ENCODE results near the gene RPP14.

Gene RPP14

GRCh38 chr3:58324391-58325390 lies 18.6 kb downstream of the RPP14 start:
- DNase-seq, result no peak

DNA sequence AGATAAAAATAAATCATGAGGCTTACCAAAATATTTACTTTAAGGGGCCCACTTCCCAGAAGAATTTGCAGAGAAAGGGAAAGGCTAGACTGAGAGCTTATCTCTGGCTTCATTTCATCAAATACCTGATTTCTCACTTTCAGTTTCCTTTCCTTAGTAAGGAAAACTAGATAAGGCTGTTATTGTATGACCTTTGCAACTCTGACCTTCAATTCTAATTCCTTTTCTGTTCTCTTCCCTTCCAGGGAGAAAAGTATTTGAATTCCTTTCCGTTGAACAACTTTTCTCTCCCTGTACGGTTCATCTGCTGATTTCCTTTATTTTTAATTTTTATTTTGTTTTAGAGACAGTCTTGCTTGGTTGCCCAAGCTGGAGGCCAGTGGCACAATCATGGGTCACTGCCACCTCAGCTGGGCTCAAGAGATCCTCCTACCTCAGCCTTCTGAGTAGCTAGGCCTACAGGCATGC lies 19.5 kb downstream of the RPP14 start:
- TF ChIP-seq CTCF (IDR thresholded peaks at IDR 0.05; ENCODE audit: low read depth, low read length), result no peak
- no peaks in the 10 kb centered on the region for H3K27me3 ChIP-seq (ENCODE audit: insufficient read depth, low read depth, severe bottlenecking)
- DNase-seq, result no peak
- H3K36me3 ChIP-seq, result no peaks in the 10 kb centered on the region
- H3K9me3 ChIP-seq (ENCODE audit: severe bottlenecking), result no peaks in the 10 kb centered on the region
- H3K27ac ChIP-seq, result no peak overlapping the region
- H3K4me3 ChIP-seq (ENCODE audit: low read depth, low read length), result no peak overlapping the region

More at GRCh38 chr3:58324391-58325390, 18.6 kb downstream of the RPP14 start:
- TF ChIP-seq CTCF (IDR thresholded peaks at IDR 0.05; ENCODE audit: low read depth, low read length), result no peak
- Histone ChIP-seq H3K27me3 (ENCODE audit: insufficient read depth, low read depth, severe bottlenecking) (no peaks in the 10 kb centered on the region), H3K9me3 (ENCODE audit: severe bottlenecking) (no peaks in the 10 kb centered on the region), H3K36me3 (peaks cover 2% of the 10 kb centered on the region; the same call in 1 of the 2 replicates), H3K27ac (no peak overlapping the region), H3K4me3 (ENCODE audit: low read depth, low read length) (no peak overlapping the region)

GRCh38 chr3:58326267-58326900 lies 20.3 kb downstream of the RPP14 start:
- Histone ChIP-seq H3K36me3 (no peaks in the 10 kb centered on the region), H3K27me3 (ENCODE audit: insufficient read depth, low read depth, severe bottlenecking) (no peaks in the 10 kb centered on the region), H3K27ac (no peak overlapping the region), H3K4me3 (ENCODE audit: low read depth, low read length) (no peak overlapping the region), H3K9me3 (ENCODE audit: severe bottlenecking) (no peaks in the 10 kb centered on the region)
- no peak for TF ChIP-seq CTCF (IDR thresholded peaks at IDR 0.05; ENCODE audit: low read depth, low read length)
- DNase-seq, result no peak

- Histone ChIP-seq H3K36me3 (no peaks in the 10 kb centered on the region), H3K4me3 (ENCODE audit: low read depth, low read length) (no peak overlapping the region), H3K27me3 (ENCODE audit: insufficient read depth, low read depth, severe bottlenecking) (no peaks in the 10 kb centered on the region), H3K9me3 (ENCODE audit: severe bottlenecking) (no peaks in the 10 kb centered on the region), H3K27ac (no peak overlapping the region)
- no peak for TF ChIP-seq CTCF (IDR thresholded peaks at IDR 0.05; ENCODE audit: low read depth, low read length)
- no peak for DNase-seq
Measured at GRCh38 chr3:58329150-58329921, 23.3 kb downstream of the RPP14 start.

- TF ChIP-seq CTCF (IDR thresholded peaks at IDR 0.05; ENCODE audit: low read depth, low read length), result no peak
- H3K27ac ChIP-seq, result no peak overlapping the region
- H3K27me3 ChIP-seq (ENCODE audit: insufficient read depth, low read depth, severe bottlenecking), result no peaks in the 10 kb centered on the region
- no peak for DNase-seq
- H3K4me3 ChIP-seq (ENCODE audit: low read depth, low read length), result no peak overlapping the region
- H3K36me3 ChIP-seq, result no peaks in the 10 kb centered on the region
- H3K9me3 ChIP-seq (ENCODE audit: severe bottlenecking), result no peaks in the 10 kb centered on the region
Measured at GRCh38 chr3:58329922-58330413, 23.9 kb downstream of the RPP14 start.

Measured in WERI-Rb-1 (cell line).